H1 (cell line): Measurements from ENCODE around the gene ACAA1. TPM values are rescaled to one million over a fixed set of nuclear protein-coding genes. Genes with fewer than 3 reads are reported as not detected.

Experiments used
- CTBP2 ChIP-seq: IDR thresholded peaks from 2 replicates; pipeline ENCODE4 v1.7.0; 2011; ENCODE audit warnings: borderline replicate concordance, mild to moderate bottlenecking, moderate library complexity, mixed read lengths, low read length; ENCODE audit not compliant: insufficient read depth, insufficient read length
- JUN ChIP-seq: IDR thresholded peaks from 2 replicates; pipeline ENCODE4 v1.6.1; 2011; ENCODE audit warnings: low read depth, mild to moderate bottlenecking, improper control_type of control experiment, low read length
- SIX5 ChIP-seq: IDR thresholded peaks from 2 replicates; pipeline ENCODE4 v1.6.1; 2011; ENCODE audit warnings: mild to moderate bottlenecking, low read depth, low read length
- polyA plus RNA-seq, 7 experiments: library from polyadenylated mRNA; depleted of rRNA in 3 of 7; stranded (reverse) in 5 of 7; unstranded in 2 of 7; fragments of >200 nt in 5 of 7; fragments of 200-250 nt in 2 of 7; gene quantifications; 1 replicate in 5 of 7; 2 replicates in 1 of 7; 4 replicates in 1 of 7; pipeline versions ENCODE4 v1.2.1 to v1.2.3, GENCODE V29; 2011 to 2013; ENCODE audit warnings: missing spikeins in 2 of 7, mixed read lengths in 2 of 7
- total RNA-seq: library from RNA; stranded (reverse); fragmentation: NEBNext Ultra II Directional; extraction: Animal tissue kit (Norgen Biotek cat#: 25700); gene quantifications from 2 replicates; pipeline ENCODE4 v1.2.1, GENCODE V29; 2021

ACAA1 gene
- total and polyA plus RNA-seq, 2 of the 8 experiments (the other 6 are each of a cell fraction or from before 2014, with no cell fraction given) = 23.1 to 34.8 TPM

GRCh38 chr3:38150780-38151528 lies 14.0 kb upstream of the ACAA1 start (continued):
- TF ChIP-seq SIX5 = no peak
- no peak for TF ChIP-seq JUN
- no peak for TF ChIP-seq CTBP2
